ENCODE results near the gene KRT27. TPM values are rescaled to one million over a fixed set of nuclear protein-coding genes. Genes with fewer than 3 reads are reported as not detected.

KRT27 gene
- not detected for total RNA-seq
- polyA plus RNA-seq = under 1 TPM in 2 of 3 donors, not detected in 1; 0.34 to 0.56 TPM
- long read RNA-seq, donor 1 = 0 reads
- long read RNA-seq, donor 2 = 0 reads
- long read RNA-seq, donor 3 = 0 reads
- long read RNA-seq, donor 4 = 0 reads
- long read RNA-seq, donor 5 = 0 reads
- long read RNA-seq, donor 6 = 0 reads
- long read RNA-seq, donor 7 = 0 reads
- long read RNA-seq, donor 8 = 0 reads
- long read RNA-seq, donor 9 = 0 reads
- long read RNA-seq, donor 10 = 0 reads

DNA sequence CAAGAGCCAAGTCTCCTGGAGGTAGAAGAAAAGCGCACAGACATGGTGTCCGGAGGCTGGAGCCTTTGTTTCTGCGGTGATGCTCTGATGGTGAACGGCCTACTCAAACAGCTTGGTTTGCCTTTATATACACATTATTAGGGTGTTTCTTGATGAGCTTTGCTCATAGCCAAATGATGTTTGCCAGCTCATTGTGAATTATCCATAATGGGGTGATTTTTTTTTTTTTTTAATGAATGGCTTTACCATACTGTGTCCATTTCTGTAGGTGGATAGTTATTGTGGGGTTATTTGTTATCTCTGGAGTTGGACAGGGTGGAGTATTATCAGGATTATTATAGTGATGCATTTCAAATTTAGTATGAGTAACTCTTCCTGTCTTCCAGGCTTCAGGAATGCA is at the start of gene KRT27:
Gene KRT27 (minus strand): TSS at position 101 of the 400 bp plus-strand sequence. CDS start 57 bp downstream, at position 44.
- WGBS, 4 donors = 86 to 100% (median 93%) methylated on average over 4 of the region's 4 CpGs
- no peak for DNase-seq
- H3K27me3 ChIP-seq = peaks cover 20% of the 10 kb centered on the region
- H3K36me3 ChIP-seq (replicated peaks in 1 of 2) = no peaks in the 10 kb centered on the region
- H3K27ac ChIP-seq = no peak within 1 kb of the TSS
- no peak for TF ChIP-seq CTCF (IDR thresholded peaks at IDR 0.05)
- no peak for TF ChIP-seq POLR2A (IDR thresholded peaks at IDR 0.05)
- H3K4me1 ChIP-seq (replicated peaks in 1 of 2) = no peaks in the 10 kb centered on the region
- no peaks in the 10 kb centered on the region for H3K9me3 ChIP-seq (replicated peaks in 1 of 3)
- intact Hi-C loops (cut with DNase I) = no loop called here
- no peak within 1 kb of the TSS for H3K4me3 ChIP-seq

DNA sequence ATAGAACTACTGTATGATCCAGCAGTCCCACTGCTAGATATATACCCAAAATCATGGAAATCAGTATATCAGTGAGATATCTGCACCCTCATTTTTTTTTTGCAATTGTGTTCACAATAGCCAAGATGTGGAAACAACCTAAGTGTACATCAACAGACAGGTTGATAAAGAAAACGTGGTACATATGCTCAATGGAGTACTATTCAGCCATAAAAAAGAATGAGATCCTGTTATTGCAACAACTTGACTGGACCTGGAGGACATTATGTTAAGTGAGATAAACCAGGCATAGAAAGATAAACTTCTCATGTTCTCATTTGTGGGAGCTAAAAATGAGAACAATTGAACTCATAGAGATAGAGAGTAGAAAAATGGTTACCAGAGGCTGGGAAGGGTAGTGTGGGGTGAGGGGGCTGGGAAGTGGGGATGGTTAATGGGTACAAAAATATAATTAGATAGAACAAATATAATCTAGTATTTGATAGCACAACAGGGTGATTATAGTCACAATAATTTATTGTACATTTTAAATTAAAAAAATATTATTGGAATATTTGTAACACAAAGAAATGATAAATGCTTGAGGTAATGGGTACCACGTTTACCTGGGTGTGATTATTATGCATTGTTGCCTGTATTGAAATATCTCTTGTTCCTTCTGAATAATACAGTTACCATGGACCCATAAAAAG is 47.9 kb upstream of the KRT27 start:
- Histone ChIP-seq H3K27me3 (no peaks in the 10 kb centered on the region), H3K36me3 (replicated peaks in 1 of 2) (peaks cover 0 to 7% of the 10 kb centered on the region in 2 donors), H3K4me3 (no peak overlapping the region), H3K27ac (no peak overlapping the region), H3K4me1 (replicated peaks in 1 of 2) (no peaks in the 10 kb centered on the region), H3K9me3 (replicated peaks in 1 of 3) (no peaks in the 10 kb centered on the region)
- no peak for DNase-seq
- WGBS, 4 donors = 91 to 94% (median 94%) methylated on average over 2 of the region's 2 CpGs
- intact Hi-C loops (cut with DNase I) = no loop called here
- TF ChIP-seq CTCF (IDR thresholded peaks at IDR 0.05) (no peak), POLR2A (IDR thresholded peaks at IDR 0.05) (no peak)

- Histone ChIP-seq H3K9me3 (replicated peaks in 1 of 3) (no peaks in the 10 kb centered on the region), H3K27me3 (no peaks in the 10 kb centered on the region), H3K27ac (peak overlapping the region in 2 of 5 donors; percentile 9 to 69), H3K4me3 (no peak overlapping the region), H3K4me1 (replicated peaks in 1 of 2) (no peaks in the 10 kb centered on the region), H3K36me3 (replicated peaks in 1 of 2) (no peaks in the 10 kb centered on the region)
- TF ChIP-seq POLR2A (IDR thresholded peaks at IDR 0.05) (no peak), CTCF (IDR thresholded peaks at IDR 0.05) (no peak)
- intact Hi-C loops (cut with DNase I) = no loop called here
- DNase-seq = no peak
- 74 to 87% (median 76%) methylated on average over 4 of the region's 4 CpGs for WGBS, 4 donors
Measured at GRCh38 chr17:40828454-40829044, 46.2 kb upstream of the KRT27 start.

DNA sequence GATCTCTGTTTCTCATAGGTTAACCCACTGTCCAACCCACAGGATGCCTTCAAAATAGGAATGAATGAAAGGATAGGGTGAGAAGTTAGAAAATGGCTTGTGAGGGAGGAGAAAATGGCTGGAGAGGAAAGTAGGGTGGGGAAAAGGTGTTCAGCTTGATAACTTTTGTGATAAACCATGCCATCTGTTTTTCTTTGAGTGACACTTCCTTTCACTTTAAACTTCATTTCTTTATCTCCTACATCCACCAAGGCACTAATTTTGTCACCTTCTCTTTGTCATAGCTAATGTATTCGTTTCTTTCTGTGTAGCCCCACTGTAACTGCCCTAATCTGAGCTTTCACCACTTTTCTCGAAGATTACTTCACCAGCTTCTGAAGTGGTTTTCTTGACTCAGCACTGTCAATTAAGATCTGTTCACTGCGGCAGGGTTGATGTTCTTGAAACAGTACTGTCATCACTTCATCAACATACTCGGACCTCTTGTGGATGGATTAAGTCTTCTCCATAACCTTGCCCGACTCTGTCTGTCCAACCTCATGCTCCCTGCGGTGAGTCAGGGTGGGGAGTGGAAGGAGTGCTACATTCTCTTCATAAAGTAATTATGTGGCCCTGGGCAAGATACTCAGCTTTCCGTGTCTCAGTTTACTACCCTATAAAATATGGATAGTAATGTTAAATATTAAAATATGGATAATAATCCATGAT is 45.5 kb upstream of the KRT27 start:
- peak overlapping the region in 3 of 5 donors; percentile 2 to 69 (median 9) for H3K27ac ChIP-seq

More for the DNA sequence above, 45.5 kb upstream of the KRT27 start:
- no peak for DNase-seq
- TF ChIP-seq CTCF (IDR thresholded peaks at IDR 0.05) = no peak
- no peak for TF ChIP-seq POLR2A (IDR thresholded peaks at IDR 0.05)
- 70 to 83% (median 77%) methylated on average over 7 of the region's 7 CpGs for WGBS, 4 donors
- no peaks in the 10 kb centered on the region for H3K4me1 ChIP-seq (replicated peaks in 1 of 2)
- H3K27me3 ChIP-seq = no peaks in the 10 kb centered on the region
- intact Hi-C loops (cut with DNase I) = no loop called here
- no peaks in the 10 kb centered on the region for H3K9me3 ChIP-seq (replicated peaks in 1 of 3)
- H3K36me3 ChIP-seq (replicated peaks in 1 of 2) = no peaks in the 10 kb centered on the region
- no peak overlapping the region for H3K4me3 ChIP-seq

Measured in adrenal gland (tissue), 19 donors.